HCT116 (cell line): ENCODE data around the gene DNAAF8. TPM values are rescaled to one million over a fixed set of nuclear protein-coding genes. Genes with fewer than 3 reads are reported as not detected.

Experiments used
- ATAC-seq: fragments of 200-7000 bp; cut with Tn5 transposase; 2 replicates; pipeline ENCODE4 v1.9.1; 2020; ENCODE audit warnings: mild to moderate bottlenecking, moderate library complexity
- BruUV-seq: library from RNA; stranded (reverse); fragments of 400-500 nt; replicated peaks from 2 replicates; lab custom pipeline; 2021; lab: Mats Ljungman, UMichigan
- CTCF ChIA-PET: fragments of 300-600 bp; sonication (Branson Sonifier 250); formaldehyde crosslinking; loops from one replicate; lab custom pipeline; 2021; ENCODE audit warnings: antibody characterized with exemption; lab: Charles Lee
- POLR2A ChIA-PET: fragments of 300-600, 350-600 bp; sonication (Branson Sonifier 250); formaldehyde crosslinking; loops from one replicate; lab custom pipeline; 2021; ENCODE audit warnings: antibody characterized with exemption; lab: Charles Lee
- RAD21 ChIA-PET, 2 experiments: fragments of 300-600 bp; sonication (Branson Sonifier 250); formaldehyde crosslinking; loops; one replicate each; lab custom pipeline; 2023; ENCODE audit warnings: low total read pairs in 2 of 2; ENCODE audit not compliant: uncharacterized antibody in 2 of 2, unreplicated experiment in 2 of 2, low non-redundant PET in 1 of 2; lab: Charles Lee
- DNase-seq: peaks from one replicate; pipeline ENCODE4 v3.0.0-alpha.2; 2010; ENCODE audit warnings: low read depth, low spot score
- H2AFZ ChIP-seq: fragments of 200-600 bp; shearing (Covaris generic), sonication (generic); 2 replicates; pipeline ENCODE4 v1.6.1; 2017; ENCODE audit warnings: low read depth, mixed run types, mixed read lengths, antibody characterized with exemption, low read length; ENCODE audit not compliant: poor library complexity, severe bottlenecking
- H3K27ac ChIP-seq: 2 replicates; pipeline ENCODE4 v1.5.1; 2012; ENCODE audit warnings: low read depth, low read length
- H3K27me3 ChIP-seq: fragments of 200-600 bp; sonication (generic); 2 replicates; pipeline ENCODE4 v1.6.1; 2016; ENCODE audit warnings: mixed run types, low read length, mixed read lengths; ENCODE audit not compliant: insufficient read depth
- H3K36me3 ChIP-seq, 2 experiments: fragments of 200-500 bp in 1 of 2; fragments of 200-600 bp in 1 of 2; sonication (Bioruptor generic) in 1 of 2; sonication (generic) in 1 of 2; 2 replicates each; pipeline versions ENCODE4 v1.5.1 to v1.6.1; 2014 to 2016; ENCODE audit warnings: low read length in 2 of 2, inconsistent platforms in 1 of 2, mixed read lengths in 1 of 2, mixed run types in 1 of 2; ENCODE audit not compliant: insufficient read depth in 2 of 2, control insufficient read depth in 1 of 2
- H3K4me1 ChIP-seq, 2 experiments: fragments of 200-600 bp in 1 of 2; sonication (generic) in 1 of 2; 2 replicates each; pipeline versions ENCODE4 v1.5.1 to v1.6.1; 2012 to 2017; ENCODE audit warnings: low read length in 2 of 2, inconsistent platforms in 1 of 2, mild to moderate bottlenecking in 1 of 2, mixed read lengths in 1 of 2, mixed run types in 1 of 2, moderate library complexity in 1 of 2; ENCODE audit not compliant: insufficient read depth in 2 of 2, control insufficient read depth in 1 of 2
- H3K4me2 ChIP-seq: fragments of 200-600 bp; sonication (generic); 2 replicates; pipeline ENCODE4 v1.6.1; 2017; ENCODE audit warnings: mixed run types, low read length, mixed read lengths
- H3K4me3 ChIP-seq, 2 experiments: fragments of 200-600 bp in 1 of 2; sonication (generic) in 1 of 2; replicated peaks in 1 of 2; 2 replicates each; pipeline ENCODE4 v1.5.1; 2011 to 2016; ENCODE audit warnings: low read length in 2 of 2, control low read depth in 1 of 2, low read depth in 1 of 2, mild to moderate bottlenecking in 1 of 2, mixed read lengths in 1 of 2, mixed run types in 1 of 2
- H3K79me2 ChIP-seq: fragments of 200-600 bp; sonication (generic); 2 replicates; pipeline ENCODE4 v1.6.1; 2017; ENCODE audit warnings: mild to moderate bottlenecking, mixed run types, low read length, moderate library complexity, mixed read lengths; ENCODE audit not compliant: insufficient read depth
- H3K9ac ChIP-seq: fragments of 200-600 bp; sonication (generic); 2 replicates; pipeline ENCODE4 v1.6.1; 2016; ENCODE audit warnings: low read length, mixed read lengths
- H3K9me2 ChIP-seq: fragments of 200-600 bp; sonication (generic), shearing (Covaris generic); 2 replicates; pipeline ENCODE4 v1.6.1; 2017; ENCODE audit warnings: mixed run types, mild to moderate bottlenecking, moderate library complexity; ENCODE audit not compliant: insufficient read depth
- H3K9me3 ChIP-seq, 2 experiments: fragments of 200-500 bp in 1 of 2; fragments of 200-600 bp in 1 of 2; sonication (Bioruptor generic) in 1 of 2; sonication (generic) in 1 of 2; 2 replicates each; pipeline ENCODE4 v1.6.1; 2014 to 2017; ENCODE audit warnings: low read length in 2 of 2, mixed read lengths in 2 of 2, inconsistent platforms in 1 of 2, low read depth in 1 of 2, mild to moderate bottlenecking in 1 of 2, mixed run types in 1 of 2, moderate library complexity in 1 of 2; ENCODE audit not compliant: control insufficient read depth in 1 of 2, insufficient read depth in 1 of 2
- H4K20me1 ChIP-seq: fragments of 200-600 bp; sonication (generic), shearing (Covaris generic); 2 replicates; pipeline ENCODE4 v1.6.1; 2017; ENCODE audit warnings: mixed run types, mild to moderate bottlenecking, moderate library complexity; ENCODE audit not compliant: insufficient read depth
- JUND ChIP-seq: IDR thresholded peaks from 2 replicates; pipeline ENCODE4 v1.6.1; 2012
- YY1 ChIP-seq: IDR thresholded peaks from 2 replicates; pipeline ENCODE4 v1.6.1; 2011; ENCODE audit warnings: low read length, low read depth, moderate library complexity, mild to moderate bottlenecking; ENCODE audit not compliant: insufficient replicate concordance; ENCODE audit errors: extremely low read depth
- intact Hi-C: fragments of 100-400 bp; cut with micrococcal nuclease; formaldehyde crosslinking; loops from 2 replicates; pipeline ENCODE4 v1.10.0; 2022
- total RNA-seq: library from RNA; stranded (reverse); gene quantifications from one replicate; pipeline ENCODE4 v1.2.1, GENCODE V29; 2021; ENCODE audit not compliant: unreplicated experiment

DNAAF8 gene
- total RNA-seq, 1 experiment from 2014 or later = 1.0 TPM

DNA sequence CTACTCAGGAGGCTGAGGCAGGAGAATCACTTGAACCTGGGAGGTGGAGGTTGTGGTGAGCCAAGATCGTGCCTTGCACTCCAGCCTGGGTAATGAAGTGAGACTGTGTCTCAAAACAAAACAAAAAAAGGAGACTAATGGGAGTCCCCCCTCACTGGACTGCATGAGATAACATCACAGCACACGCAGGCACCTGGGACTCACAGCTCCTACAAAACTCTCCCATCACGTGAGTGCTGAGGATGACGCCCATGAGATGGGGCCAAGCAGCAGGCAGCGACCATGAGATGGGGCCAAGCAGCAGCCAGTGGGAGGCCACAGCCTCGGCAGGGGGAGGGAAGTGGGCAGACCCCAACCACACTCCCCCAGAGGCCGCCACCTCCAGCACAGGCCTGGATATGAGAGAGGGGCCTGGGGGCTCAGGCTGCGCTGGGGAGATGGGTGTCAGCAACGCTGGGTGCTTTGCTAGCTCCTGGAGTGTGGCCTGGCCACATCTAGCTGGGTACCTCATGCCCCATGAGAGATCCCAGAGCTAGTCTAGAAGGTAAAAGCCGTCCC, 15.4 kb downstream of the DNAAF8 start:
- Histone ChIP-seq H3K9ac (no peak overlapping the region), H3K36me3 (peaks cover 1 to 10% of the 10 kb centered on the region in 2 experiments; a peak in 3 of 4 replicates), H3K4me3 (no peak overlapping the region), H3K27me3 (no peaks in the 10 kb centered on the region), H3K4me2 (no peak overlapping the region), H3K79me2 (no peaks in the 10 kb centered on the region), H3K9me3 (no peaks in the 10 kb centered on the region), H3K4me1 (no peaks in the 10 kb centered on the region), H4K20me1 (no peaks in the 10 kb centered on the region), H3K27ac (no peak overlapping the region), H3K9me2 (no peaks in the 10 kb centered on the region), H2AFZ (no peak overlapping the region)
- TF ChIP-seq YY1 = no peak
- intact Hi-C loops = no loop called here
- DNase-seq = no peak
- RAD21 ChIA-PET = no interaction called here
- no peak for ATAC-seq
- POLR2A ChIA-PET = no interaction called here
- BruUV-seq = no TSS peak
- CTCF ChIA-PET = no interaction called here

DNA sequence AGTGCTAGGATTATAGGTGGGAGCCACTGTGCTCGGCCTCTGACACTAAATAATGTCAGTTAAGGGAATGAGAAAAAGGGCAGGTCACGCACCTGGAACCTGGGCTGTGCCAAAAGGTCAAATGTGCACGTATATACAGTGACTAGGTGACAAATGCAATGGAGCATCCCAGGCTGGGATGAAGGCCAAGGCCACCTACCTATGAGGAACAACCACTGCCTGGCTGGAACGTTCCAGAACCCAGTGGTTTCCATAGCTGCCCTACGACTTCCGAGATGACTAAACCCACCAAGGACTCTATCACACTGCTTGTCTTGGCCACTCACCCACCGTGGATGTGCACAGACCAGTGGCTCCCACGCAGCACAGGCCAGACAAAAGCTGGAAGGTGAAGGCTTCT, 16.6 kb downstream of the DNAAF8 start:
- Histone ChIP-seq H3K27ac (no peak overlapping the region), H3K4me3 (no peak overlapping the region), H3K36me3 (peaks cover 11 to 12% of the 10 kb centered on the region in 2 experiments; a peak in 3 of 4 replicates), H3K4me1 (no peaks in the 10 kb centered on the region), H2AFZ (no peak overlapping the region), H3K79me2 (peaks cover 4% of the 10 kb centered on the region; the same call in 1 of the 2 replicates), H3K9me2 (no peaks in the 10 kb centered on the region), H4K20me1 (no peaks in the 10 kb centered on the region), H3K9me3 (peaks cover 0 to 4% of the 10 kb centered on the region in 2 experiments; a peak in 1 of 4 replicates), H3K4me2 (no peak overlapping the region), H3K9ac (no peak overlapping the region), H3K27me3 (no peaks in the 10 kb centered on the region)
- RAD21 ChIA-PET = no interaction called here
- no TSS peak for BruUV-seq
- intact Hi-C loops = no loop called here
- ATAC-seq (no peak), DNase-seq (no peak)
- CTCF ChIA-PET = no interaction called here
- POLR2A ChIA-PET = no interaction called here
- no peak for TF ChIP-seq JUND
